HG03025 (cell line): ENCODE data around the gene CYP11A1.

Experiments used
- ATAC-seq: cut with Tn5 transposase; IDR thresholded peaks from one replicate; pipeline ENCODE4 v1.9.1; 2021; ENCODE audit warnings: mild to moderate bottlenecking, moderate library complexity; ENCODE audit not compliant: unreplicated experiment, low FRiP score

CYP11A1 gene

DNA sequence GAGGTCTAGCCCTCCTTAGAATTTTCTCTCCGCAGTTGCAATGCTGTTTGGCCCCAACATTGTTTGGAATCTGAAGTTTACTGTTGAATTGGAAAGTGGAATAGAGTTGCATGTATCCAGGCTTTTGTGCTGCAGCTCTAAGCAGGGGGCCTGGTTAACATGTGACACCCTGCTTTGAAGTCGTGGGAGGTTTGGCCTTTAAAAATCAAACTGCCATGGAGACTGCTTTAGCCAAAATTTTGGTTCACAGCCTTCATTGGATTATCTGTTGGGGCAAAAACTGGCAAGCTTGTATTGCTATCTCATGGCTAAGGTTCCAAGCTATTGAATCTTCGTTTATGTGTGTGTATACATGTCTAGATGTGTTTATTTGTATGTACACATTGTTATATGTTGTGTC is 15.8 kb downstream of the CYP11A1 start:
- ATAC-seq: no peak

DNA sequence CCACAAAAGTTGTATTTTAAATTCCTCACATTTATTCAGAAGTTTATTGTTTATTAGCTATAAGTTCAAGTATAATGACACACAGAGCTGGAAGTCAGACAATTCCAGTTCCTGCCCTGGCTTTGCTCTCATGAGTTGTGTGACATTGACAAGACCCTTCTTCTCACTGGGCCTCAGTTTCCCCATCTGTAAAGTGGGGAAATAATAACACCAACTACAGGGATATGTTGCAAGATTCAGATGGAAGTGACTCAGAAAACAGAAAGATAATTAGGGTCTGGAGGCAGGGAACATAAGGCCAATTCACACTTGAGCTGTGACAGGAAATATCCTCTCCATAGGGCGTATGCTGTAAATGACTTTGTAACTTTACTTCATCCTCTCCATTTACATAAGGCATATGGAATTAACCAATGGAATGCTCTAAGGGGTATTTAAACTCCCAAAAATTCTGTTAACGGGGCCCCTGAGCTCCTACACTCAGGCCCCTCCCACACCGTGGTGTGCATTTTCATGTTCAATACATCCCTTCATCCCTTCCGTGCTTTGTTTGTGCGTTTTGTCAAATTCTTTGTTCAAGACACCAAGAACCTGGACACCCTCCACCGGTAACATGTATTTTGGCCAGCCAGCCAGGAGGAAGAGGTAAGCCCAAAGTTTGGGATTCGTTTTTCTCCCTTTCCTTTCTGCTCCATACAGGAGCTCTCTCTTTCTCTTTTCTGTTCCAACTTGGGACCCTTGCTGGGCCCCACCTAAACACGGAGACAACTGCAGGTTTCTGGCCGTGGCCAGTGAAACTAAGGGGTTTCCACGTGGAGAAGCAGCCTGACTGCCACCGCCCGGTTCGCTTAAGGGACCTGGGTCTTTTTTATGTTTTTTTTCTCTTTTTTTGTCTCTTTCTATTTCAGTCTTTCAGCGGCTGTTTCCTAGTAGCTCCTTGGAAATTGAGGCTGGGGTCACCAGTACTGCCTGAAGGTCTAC is 16.9 kb downstream of the CYP11A1 start:
- ATAC-seq: no peak

DNA sequence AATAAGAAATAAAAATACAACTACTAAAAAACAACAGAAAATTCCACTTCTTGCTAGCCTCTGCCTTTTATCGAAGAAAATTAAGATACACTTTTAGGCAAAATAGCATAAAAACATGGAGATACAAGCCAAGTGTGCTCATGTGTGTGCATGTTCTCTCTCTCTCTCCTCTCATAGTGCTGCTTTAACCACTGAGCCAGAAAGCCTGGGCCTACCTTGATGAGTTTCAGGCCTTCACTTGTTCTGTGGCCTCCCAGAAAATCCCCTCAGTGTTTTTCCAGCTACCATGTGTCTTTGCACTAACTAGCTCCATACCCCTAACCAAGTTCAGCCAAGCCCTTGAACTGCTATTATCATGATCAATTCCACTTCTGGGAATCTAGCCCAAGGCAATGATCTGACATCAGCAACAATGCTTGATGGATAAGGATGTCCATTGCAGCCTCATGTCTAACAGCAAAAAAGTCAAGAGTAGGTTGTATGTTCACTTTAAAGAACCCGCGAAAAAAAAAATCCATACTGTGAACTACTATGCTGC is 18.1 kb downstream of the CYP11A1 start:
- ATAC-seq: no peak

DNA sequence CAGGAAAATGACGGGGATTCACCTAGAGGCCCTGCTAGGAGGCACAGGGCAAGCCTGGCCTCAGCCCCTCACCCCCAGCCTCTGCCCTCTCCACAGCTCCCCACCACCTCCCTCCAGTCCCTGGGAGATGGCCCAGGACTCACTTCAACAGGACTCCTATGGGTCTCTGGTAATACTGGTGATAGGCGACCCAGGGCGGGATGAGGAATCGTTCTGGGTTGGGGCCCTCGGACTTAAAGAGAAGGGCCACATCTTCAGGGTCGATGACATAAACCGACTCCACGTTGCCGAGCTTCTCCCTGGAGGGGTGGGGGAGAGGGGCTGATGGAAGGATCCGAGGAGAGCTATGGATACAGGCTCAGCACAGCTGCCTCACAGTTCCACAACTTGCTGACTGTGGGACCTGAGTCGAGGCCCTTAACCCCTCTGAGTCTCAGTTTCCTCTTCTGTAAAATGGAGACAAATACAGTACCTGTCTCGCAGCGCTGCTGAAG is 19.6 kb downstream of the CYP11A1 start:
- no peak for ATAC-seq

DNA sequence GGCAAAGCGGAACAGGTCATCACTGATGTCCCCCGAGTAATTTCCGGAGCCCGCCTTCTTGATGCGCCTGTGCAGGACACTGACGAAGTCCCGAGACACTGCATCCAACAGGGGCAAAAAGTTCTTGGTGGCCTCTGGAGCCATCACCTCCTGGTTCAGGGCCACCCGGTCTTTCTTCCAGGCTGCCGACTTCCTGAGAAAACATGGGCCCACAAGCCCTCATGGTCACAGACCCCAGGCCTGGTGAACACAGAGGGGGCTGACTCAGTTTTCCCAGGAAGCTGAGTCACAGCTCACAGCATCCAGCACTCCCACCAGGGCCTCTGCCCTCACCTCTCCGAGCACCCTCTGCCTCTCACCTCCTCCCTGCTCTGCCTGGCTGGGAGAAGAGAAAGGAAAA is 22.4 kb downstream of the CYP11A1 start:
- no peak for ATAC-seq

DNA sequence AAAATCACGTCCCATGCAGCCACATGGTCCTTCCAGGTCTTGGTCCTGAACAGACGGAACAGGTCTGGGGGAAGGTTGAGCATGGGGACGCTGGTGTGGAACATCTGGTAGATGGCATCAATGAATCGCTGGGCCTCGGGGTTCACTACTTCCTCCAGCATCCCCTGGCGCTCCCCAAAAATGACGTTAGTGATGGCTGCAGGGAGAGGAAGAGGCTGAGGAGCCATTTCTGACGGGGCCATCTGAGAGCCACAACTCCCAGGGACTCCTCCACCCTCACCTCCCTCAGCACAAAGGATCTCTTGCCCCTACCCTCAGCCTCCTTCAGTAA is 23.7 kb downstream of the CYP11A1 start:
- ATAC-seq: no peak

DNA sequence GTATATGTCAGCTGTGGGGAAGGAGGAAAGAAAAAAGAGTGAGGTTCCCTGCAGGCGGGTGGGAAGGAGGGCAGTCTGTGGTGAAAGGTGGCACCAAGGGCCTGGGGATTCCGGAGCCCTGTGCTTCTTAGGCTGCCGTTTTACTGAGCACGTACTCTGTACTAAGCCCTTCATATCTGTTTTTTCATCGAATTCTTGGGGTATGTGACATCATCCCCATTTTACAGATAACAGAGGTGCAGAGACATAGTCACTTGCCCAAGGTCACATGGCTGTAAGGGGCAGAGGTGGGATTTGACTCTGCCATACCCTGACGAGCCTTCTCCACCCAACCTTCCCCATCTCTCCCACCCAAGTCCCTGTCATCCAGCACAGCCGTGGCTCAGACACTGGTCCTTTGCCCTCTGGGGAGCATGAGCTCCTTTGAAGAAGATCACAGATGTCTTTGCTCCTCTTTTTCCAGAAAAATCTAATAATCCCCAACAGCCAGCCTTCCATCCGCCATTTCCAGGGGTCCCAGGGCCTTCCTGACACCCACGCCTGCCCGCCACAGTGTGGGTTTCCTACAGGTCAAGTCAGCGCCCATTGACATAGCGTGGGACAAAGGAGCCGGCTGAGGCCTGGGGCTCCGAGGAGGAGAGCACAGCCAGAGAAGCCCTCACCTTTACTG is 24.2 kb downstream of the CYP11A1 start:
- no peak for ATAC-seq

DNA sequence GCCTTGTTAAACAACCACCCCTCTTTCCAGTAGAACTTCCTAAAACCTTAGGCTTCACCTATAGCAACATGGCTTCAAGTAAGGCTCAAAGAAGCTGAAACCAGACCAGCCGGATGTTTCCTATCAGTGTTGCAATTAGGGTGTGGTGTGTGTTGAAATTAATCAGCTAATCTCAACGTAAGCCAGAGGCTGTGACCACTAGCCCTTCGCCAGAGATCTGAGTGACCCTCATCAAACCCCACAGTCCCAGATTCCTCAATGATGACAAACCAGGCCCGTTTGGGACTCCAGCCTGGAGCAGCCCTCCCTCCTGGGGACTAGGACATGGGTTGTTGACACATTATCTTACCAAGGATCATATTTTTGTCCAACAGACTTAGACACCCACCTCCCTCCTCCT is 27.3 kb downstream of the CYP11A1 start:
- ATAC-seq: no peak

DNA sequence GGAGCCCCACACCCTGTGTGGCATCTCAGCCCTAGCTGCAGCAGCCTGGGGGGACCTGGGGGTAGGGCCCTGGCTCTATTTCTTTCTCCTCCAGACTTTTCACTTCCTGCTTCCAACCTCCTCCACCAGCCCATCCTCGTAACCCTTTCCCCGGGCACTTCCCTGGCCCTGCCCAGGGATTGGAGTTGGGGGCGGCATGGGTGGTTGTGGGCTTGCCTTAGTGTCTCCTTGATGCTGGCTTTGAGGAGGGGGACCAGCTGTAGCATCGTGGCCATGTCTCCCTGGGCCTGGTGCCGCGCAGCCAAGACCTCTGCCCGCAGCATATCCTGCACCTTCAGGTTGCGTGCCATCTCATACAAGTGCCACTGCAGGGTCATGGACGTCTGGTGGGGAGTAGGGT is 28.1 kb downstream of the CYP11A1 start:
- ATAC-seq: no peak

DNA sequence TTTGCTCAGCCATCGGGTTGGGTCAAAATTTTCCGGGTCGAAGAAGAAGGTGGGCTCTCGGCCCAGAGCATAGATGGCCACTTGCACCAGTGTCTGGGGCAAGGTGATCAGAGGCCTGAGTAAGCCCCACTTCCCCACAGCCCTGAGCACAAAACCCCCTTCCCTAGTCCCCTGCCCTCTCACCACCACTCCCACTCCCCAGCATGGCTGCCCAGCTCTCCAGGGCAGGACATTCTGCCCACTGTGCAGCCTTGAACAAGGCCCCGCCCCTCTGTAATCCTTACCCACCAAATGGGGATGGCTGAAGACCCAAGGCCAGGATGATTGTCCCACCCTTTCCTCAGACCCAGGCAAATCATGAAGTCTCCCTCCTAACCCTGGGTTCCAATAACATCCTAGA is 28.8 kb downstream of the CYP11A1 start:
- no peak for ATAC-seq

DNA sequence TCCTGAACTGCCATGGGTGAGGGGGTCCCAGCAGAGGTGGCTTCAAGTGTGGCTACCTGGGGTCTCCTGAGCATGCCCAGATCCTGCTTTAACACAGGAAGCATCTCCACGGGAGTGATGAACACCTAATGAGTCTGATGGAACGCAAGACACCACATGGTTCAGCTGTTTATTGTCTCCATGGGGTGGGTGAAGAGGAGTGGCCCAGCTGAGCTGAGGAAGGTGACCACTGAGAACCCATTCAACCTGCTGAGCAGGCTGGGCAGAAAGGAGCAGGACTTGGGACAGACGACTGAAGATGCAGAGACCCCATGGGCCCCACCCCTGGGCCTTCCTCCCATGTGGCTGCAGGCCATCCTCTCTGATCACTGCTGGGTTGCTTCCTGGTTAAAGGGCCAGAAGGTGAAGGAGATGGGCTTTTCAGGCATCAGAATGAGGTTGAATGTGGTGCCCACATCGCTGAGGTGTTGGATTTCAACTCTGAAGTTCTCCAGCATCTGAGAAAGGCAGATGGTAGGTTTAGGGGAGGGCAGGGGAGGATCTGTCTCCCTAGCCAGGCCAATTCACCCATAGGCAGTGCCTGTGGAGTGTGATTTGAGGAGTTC is 29.7 kb downstream of the CYP11A1 start:
- no peak for ATAC-seq

DNA sequence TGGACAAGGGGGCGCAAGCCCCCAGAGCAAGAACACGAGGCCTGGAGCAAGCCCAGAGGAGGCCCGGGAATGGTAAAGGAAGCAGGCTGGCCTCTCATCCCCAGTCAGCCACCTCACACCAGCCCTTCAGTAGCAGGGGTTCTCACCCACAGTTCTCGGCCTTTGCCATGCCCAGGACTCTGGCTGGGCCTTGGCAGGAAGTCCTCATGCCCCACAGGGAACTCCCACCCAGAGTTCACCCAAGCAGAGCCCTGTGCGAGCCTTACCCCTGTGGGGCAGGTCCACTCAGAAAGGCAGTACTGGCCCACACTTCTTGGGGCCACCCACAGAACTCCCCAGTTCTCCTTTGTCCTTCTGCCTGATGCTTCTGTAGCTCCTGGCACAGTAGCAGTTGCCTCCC is 30.3 kb downstream of the CYP11A1 start:
- no peak for ATAC-seq

DNA sequence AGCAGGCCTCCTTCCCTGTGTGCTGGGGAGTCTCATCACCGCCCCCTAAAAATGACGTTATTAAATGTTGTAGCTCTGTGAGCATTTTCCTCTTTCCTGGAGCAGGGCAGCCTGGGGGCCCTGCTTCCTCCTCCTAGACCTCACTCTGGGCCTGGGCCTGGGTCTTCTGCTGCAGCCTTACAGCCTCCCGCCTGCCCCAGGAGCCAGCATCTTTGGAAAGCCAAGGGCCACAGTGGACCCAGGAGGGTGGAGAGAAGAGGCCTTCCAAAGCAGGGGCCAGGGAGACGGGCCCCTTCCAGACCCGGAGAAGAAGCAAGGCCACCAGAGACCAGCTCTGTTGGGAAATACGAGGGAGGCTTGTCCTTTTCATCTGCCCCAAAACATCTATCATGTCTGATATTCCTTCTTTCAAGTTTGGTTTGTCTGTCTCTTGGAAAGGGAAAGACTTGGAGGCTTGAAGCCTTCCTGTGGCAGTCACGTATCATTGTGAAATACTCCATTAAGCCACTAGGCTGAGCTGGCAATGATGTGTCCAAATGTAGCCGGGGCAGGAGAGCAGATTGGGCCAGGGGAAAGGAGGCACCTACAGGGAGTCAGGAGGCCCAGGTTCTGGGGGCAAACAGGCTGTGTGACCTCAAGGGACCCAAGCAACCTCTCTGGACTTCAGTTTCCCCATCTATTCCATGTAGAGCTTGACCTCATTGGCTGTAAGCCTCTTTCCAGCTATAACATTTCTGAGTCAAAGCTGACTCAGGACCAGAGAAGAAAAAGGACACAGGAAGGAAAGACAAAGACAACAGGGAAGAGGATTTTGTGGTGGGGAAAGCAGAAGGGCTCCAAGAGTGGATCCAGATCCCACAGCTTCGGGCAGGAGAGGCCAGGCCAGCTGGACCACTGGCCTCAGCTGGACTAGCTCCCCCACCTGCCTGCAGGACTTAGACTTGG is 31.1 kb downstream of the CYP11A1 start:
- no peak for ATAC-seq

DNA sequence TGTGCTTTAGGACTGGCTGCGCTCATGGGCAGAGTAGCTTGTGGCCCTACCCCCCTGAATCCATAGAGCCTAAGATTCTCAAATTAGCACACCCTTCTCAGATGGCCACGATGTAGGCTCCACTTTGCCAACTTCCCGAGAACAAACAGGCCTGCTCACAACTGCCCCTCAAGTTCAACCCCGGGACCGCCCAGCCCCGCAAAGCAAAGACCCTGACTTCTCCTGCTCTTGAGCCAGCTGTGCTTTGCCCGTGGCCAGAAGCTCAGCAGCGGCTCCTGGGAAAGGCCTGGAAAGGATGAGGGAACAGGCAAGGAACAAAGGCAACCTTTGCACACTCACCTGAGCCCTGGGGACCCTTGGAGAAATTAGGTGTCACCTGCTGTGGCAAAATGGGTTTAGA is 32.0 kb downstream of the CYP11A1 start:
- no peak for ATAC-seq

DNA sequence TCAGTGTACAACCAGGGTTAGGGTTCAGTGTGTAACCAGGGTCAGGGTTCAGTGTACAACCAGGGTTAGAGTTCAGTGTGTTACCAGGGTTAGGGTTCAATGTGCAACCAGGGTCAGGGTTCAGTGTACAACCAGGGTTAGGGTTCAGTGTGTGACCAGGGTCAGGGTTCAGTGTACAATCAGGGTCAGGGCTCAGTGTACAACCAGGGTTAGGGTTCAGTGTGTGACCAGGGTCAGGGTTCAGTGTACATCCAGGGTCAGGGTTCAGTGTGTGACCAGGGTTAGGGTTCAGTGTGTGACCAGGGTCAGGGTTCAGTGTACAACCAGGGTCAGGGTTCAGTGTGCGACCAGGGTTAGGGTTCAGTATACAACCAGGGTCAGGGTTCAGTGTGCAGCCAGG is 33.3 kb downstream of the CYP11A1 start:
- ATAC-seq: no peak

DNA sequence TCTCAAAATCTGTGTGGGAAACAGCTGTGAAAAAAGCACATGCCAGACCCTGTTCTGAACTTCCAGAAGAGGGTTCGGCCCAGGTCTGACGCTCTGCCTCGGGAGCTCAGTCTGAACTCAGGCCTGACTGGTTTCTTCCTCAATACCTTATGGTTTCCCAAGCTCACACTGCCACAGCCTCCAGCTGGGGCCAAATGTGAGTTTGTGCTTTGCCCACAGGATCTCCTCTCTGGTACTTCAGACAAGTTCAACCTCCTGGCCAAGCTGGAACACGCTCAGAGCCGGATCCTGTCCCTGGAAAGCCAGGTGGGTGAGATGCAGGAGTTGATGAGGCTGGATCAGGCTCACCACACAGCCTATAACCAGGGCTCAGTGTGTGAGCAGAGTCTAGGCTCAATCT is 33.8 kb downstream of the CYP11A1 start:
- ATAC-seq: no peak

DNA sequence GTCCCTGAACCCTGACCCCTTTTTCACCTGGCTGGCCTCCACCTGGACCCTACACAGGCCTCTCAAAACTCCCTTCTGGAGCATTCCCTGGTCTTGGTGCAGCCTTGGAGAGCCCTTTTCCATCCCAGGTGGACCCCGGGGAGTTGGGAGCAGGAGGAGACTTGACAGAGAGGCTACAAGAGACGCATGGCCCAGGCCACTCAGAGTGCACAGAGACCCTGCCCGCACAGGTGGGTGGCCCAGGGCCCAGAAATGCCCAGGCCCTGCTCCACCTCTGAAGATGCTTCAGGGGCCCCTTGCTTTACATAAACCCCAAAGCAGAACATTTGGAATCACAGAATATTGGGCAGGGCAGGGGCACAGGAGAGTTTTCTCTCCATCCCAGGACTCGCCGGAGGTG is 34.4 kb downstream of the CYP11A1 start:
- ATAC-seq: no peak

DNA sequence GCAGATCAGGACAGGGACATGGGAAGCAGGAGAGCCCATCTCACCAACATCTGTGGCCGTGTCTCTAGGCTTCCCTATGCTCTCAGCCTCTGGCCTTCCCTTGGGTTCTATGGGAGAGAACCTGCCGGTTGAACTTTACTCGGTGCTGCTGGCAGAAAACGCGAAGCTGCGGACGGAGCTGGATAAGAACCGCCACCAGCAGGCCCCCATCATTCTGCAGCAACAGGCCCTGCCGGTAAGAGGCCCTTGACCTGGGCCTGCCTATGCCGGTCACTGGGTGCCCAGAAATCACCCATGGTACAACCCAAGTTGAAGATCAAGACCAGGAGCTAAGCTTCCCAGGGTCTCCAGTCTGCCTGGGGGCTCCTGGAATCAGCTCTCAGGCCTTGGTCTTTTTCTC is 34.8 kb downstream of the CYP11A1 start:
- no peak for ATAC-seq

DNA sequence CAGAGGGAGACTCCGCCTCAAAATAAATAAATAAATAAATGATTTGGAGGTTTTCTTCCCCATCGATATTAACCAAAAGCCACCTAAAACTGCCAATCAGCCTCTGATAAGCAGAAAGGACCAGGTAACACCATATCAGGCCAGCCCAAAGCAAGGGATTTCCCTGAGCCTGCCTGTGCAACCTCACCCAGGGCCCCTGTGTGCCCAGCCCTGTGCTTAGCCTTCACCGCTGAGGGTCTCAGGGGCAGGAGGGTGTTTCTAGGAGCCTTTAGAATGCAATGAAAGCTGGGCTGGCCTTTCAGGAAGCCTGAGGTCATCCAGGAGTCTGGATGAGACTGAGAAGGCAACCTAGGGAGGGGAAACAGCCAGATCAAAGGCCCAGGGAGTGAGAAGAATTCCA is 35.4 kb downstream of the CYP11A1 start:
- no peak for ATAC-seq

DNA sequence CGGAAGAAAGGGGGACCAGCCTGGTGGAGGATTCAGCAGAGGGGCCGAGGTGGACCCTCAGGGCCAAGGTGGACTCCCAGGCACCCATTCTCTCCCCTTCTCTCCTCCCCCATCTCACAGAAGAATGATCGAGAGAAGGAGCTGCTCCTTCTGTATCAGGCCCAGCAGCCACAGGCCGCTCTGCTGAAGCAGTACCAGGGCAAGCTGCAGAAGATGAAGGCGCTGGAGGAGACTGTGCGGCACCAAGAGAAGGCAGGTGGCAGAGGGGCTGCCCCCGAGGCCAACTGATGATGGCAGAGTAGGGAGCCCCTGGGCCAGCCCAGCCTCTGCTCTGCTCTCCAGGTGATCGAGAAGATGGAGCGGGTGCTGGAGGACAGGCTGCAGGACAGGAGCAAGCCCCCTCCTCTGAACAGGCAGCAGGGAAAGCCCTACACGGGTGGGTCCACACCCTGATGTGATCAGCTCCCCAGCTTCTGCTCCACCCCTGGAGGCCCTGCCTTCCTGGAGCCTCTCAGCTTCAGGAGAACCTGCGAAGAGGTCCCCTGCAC is 36.5 kb downstream of the CYP11A1 start:
- ATAC-seq: no peak
